ENCODE data around the gene BCHE.

Gene BCHE

GRCh38 chr3:165837058-165837525 is at the start of gene BCHE:
Gene BCHE, minus strand, starts transcription at chr3:165837423. Its CDS starts 6,390 bp downstream, at chr3:165831033.
- DNase-seq, result no peak

DNA sequence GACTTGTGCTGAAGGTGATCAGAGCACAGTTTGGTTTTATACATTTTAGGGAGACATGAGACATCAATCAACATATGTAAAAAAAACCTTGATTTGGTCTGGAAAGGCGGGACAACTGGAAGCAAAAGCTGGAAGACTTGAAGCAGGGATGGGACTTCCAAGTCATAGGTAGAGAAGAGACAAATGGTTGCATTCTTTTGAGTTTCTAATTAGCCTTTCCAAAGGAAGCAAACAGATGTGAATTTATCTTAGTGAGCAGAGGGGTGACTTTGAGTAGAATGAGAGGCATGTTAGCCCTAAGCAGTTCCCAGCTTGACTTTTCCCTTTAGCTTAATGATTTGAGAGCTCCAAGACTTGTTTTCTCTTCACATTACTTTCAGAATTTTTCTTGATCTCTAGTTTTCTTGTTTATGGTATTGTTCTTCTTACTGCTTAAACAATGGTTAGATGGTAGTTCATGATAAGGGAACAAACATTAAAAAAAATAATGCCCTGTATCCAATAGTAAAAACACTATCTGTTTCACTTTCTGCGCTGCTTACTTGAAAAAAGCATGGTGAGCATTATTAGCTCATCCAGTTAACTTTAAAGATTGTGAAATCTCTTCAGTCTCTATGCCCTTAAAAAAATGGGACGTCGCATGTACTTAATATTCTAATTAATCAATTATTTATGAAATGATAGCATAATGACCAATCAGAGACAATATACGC is 48.5 kb upstream of the BCHE start:
- no peak for DNase-seq

DNA sequence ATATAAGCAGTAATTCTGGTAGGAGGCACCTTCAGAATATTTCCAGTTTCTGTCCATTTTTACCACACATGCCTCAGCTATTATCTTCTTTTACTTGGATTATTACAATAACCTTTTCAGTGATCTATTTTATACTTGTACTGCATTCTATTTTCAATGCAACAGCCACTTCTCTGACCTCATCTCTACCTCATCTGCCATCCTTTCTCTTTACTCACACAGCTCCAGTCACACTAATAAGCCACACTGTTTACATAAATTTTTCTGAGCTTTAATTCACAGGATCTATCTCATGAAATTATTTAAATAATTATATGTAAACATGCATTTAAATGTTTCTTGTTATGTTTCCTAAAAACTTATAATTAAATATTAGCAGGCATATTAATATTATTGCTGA is 47.3 kb upstream of the BCHE start:
- DNase-seq, result no peak

GRCh38 chr3:165883863-165884478 is 46.7 kb upstream of the BCHE start:
- DNase-seq, result no peak

DNA sequence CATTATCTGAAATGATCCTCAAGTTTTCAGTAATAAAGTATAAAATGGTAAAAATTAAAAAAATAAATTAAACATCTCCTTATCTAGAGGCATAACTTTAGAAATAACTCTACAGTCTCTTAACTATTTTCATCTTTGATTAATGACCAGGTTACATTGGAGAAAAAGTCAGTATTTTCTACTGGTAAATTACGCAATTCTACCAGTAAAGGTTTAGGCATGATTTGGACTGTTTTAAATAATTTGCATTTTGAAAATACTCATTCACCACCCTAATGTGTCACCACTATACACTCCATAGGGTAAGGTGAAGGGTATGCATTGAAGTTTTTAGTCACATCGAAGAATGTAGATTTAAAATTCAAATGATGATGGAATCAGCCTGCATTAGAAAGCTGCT is 45.9 kb upstream of the BCHE start:
- DNase-seq, result no peak

DNA sequence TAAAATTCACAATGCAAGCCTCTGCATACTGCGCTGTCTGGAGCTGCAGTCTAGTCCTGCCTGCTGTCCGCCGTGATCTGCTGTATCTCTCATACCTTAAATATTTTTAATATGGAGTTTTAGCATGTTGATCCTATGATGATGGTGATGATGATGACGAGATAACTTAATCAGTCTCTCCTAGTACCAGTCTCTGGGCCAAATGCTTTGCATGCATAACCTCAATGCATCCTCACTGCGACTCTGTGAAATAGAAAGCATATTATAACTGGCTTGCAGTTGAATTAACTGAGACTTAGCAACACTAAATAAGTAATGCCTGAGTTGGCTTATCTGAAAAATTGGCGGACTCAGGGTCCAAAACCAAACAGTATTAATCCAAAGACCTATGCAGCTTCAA is 38.4 kb upstream of the BCHE start:
- no peak for DNase-seq

- DNase-seq, result no peak
Observed at GRCh38 chr3:165874663-165875489, 37.7 kb upstream of the BCHE start.

DNA sequence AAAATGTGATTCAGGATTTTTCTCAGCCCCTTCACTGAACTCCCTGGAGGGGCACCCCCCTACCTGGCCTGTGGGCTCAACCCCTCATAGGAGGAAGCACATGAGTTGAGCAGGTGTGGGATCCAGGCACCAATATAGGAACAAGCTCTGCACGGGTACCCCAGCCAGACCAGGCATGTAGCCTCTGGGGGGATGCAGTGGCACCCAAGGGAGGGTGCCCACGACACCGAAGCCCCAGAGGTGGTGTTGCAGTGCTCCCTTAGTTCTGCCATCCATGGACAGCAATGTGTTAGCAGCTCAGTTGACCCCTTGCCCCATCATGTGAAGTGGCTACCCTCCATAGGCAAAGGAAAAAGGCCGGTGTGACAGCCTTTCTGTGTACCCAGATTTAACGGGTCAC is 30.9 kb upstream of the BCHE start:
- no peak for DNase-seq

DNA sequence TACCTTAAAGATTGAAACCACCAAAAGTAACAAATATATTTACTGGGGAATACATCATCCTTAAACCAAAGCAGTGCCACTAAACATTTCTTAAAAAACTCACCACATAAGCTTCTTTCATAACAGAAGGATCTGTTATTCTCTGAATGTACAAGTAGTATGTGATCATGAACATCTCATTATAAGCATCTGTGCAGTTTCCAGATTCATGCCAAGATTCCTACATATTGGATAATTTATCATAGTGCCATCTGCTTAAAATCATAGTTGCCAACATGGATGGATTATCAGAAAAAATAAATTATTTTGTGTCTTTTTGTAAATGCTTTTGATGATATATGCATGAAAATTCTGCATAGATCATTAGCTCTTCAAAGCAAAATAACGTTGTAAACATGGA is 21.8 kb upstream of the BCHE start:
- DNase-seq, result no peak

DNA sequence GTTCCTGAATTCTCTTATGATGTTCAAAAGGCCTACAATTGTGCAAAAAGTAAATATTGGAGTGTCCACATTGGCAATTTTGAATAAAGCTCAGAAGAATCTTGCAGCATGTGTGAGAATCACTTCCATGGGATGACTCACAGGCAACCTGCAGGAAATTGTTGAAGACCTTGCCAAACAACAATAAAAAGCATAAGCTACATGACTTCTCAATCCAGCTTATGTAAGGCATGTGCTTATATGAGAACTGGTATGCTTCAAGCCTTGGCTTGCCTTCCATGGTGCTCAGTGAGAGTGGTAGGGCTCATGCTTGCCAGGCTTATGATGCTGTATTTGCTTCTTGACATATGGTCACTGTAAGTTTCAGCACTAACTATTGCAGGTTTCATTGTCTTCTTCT is 18.4 kb upstream of the BCHE start:
- DNase-seq, result no peak

DNA sequence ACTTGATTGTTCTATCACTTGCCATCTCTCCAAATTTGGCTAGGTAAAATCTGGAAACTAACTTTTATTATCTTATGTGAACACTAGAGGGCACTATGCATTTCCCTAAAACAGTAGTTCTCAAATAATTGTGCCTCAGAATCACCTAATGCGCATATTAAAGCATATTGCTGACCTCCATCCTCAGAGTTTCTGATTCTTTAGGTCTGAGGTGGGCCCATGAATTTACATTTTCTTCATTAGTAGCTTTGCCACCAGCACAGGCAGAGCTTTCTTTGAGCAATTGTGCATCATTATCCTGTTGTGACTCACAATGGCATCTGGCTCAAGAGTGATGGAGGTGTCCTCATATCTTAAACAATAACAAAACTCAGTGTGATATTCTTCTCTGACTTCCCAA is 17.5 kb upstream of the BCHE start:
- DNase-seq, result no peak

DNA sequence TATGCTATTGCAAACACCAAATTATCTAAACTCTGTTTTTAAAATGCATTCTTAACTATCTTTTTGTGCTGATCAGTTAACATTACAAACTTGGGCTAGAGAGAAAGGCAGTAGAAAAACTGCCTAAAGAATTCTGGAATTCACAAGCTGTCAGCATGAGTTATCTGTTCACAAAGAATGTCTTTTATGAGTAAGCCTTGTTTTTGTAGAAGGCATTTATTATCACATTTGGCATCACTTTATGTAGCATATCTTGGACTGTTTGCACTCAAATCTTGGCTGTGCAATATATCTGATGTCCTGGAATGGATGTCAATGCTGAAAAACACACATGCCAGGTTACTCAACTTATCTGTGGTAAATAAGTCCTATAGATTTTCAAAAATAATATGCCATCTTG is 15.5 kb upstream of the BCHE start:
- no peak for DNase-seq

GRCh38 chr3:165852191-165852590 is 15.0 kb upstream of the BCHE start:
- no peak for DNase-seq

DNA sequence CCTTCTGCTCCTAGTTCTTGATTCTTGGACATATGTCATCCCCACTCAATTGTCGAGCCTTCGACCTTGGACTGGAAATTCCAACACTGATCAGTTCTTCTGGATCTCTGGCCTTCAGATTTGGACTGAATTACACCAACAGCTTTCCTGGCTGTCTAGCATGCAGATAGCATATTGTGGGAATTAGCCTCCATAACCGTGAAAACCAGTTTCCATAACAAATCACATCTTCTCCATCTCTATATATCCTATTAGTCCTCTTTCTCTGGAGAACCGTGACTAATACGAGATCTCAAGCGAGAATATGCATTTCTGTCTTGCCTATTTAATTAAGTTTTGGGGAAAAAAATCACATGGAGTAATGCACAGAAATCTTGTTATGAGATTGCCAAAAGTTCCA is 8.8 kb upstream of the BCHE start:
- no peak for DNase-seq

- DNase-seq, result no peak
Observed at GRCh38 chr3:165839296-165840076, 2.3 kb upstream of the BCHE start.

DNA sequence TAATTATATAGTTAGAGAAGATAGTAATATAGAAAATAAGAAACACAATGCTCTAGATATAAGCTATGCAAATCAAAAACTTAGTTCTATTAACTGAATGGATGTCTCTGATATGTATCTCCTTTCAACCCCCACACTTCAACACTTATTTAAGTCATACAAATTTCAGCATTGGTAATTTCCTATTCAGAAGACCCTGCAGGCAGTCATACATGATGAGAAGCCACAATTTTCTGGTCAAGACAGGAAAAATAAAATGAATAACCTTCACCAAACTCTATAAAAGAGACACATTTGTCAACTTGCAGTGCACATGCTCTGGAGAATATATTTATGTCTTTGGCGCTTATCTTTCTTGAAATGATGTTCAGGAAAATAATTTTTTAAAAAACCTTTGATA is 578 bp upstream of the BCHE start:
- no peak for DNase-seq

- DNase-seq, result no peak
Observed at GRCh38 chr3:165835431-165835830, 1.8 kb downstream of the BCHE start.

DNA sequence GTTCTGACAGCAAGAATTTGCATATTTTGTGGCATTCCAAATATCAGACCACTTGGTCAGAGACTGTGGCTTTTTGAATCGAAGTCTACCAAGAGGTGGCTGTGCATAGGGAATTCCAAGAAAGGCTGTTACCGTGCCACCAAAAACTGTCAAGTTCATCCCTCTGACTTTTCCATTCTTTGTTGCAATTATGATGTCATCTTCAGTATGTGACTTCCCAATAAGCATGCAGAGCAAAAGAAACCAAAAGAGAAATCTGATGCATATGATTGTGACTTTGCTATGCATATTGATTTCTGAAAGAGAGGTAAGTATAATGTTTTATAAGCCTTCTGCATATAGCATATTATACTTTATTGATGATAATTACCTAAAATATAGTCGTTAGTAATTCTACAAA is 6.5 kb downstream of the BCHE start:
- no peak for DNase-seq

GRCh38 chr3:165827883-165828282 is 9.3 kb downstream of the BCHE start:
- no peak for DNase-seq

GRCh38 chr3:165827233-165827632 is 10.0 kb downstream of the BCHE start:
- no peak for DNase-seq

GRCh38 chr3:165820671-165821123 is 16.5 kb downstream of the BCHE start:
- DNase-seq, result no peak

DNA sequence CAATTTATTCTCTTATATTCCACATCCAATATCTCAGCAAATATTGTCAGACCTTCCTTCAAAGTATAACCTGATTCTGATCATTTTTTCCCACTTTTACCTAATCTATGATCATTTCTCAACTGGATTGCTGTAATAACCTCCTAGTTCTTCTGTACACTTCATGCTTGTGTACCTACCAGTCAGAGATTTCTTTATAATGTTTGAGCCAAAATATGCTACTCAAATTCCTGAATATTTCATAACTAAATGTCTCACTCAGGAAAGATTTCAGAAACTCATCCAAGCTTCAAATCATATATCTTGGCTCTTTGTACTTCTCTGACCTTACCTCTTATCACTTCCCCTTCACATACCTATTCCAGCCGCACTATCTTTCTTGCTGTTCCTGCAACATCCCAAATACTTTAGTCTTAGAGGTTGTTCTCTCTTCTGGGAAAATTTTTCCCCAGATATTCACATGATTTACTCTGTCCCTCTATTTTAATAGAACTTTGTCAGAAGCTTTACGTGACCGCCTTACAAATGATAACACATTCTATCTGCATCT is 20.0 kb downstream of the BCHE start:
- no peak for DNase-seq

GRCh38 chr3:165816209-165816608 is 21.0 kb downstream of the BCHE start:
- DNase-seq, result no peak

All from stimulated activated naive CD4-positive, alpha-beta T cell (primary cell).